Subcutaneous adipose tissue (tissue), 4 donors: ENCODE data around the gene PLPP4. TPM values are rescaled to one million over a fixed set of nuclear protein-coding genes. Genes with fewer than 3 reads are reported as not detected.

Experiments used
- CTCF ChIP-seq: fragments of 450-650 bp; IDR thresholded peaks from one replicate; pipeline ENCODE4 v1.5.1; 2016; ENCODE audit warnings: low read depth, mild to moderate bottlenecking, control low read depth, antibody characterized with exemption, moderate library complexity
- total RNA-seq, 4 donors: library from RNA; depleted of rRNA; stranded (reverse); fragments of >200 nt; gene quantifications; one replicate each; pipeline ENCODE4 v1.1.0, GENCODE V29; 2016

The PLPP4 gene
- total RNA-seq, 4 donors from 2014 or later: 2.5 TPM; not detected in 3

- TF ChIP-seq CTCF: no peak
Observed at GRCh38 chr10:120582753-120583152, 125.7 kb downstream of the PLPP4 start.

- no peak for TF ChIP-seq CTCF
Observed at GRCh38 chr10:120583424-120584108, 126.5 kb downstream of the PLPP4 start.

GRCh38 chr10:120584786-120585185, 127.8 kb downstream of the PLPP4 start:
- no peak for TF ChIP-seq CTCF

- no peak for TF ChIP-seq CTCF
Observed at GRCh38 chr10:120586471-120586872, 129.4 kb downstream of the PLPP4 start.

GRCh38 chr10:120587061-120587460, 130.0 kb downstream of the PLPP4 start:
- TF ChIP-seq CTCF: no peak

GRCh38 chr10:120588311-120588710, 131.3 kb downstream of the PLPP4 start:
- no peak for TF ChIP-seq CTCF

GRCh38 chr10:120593693-120594092, 136.7 kb downstream of the PLPP4 start:
- TF ChIP-seq CTCF: no peak
